IgD-negative memory B cell (primary cell): Measurements from ENCODE around the gene SNRPD1. TPM values are rescaled to one million over a fixed set of nuclear protein-coding genes. Genes with fewer than 3 reads are reported as not detected.
A peak's percentile ranks its signal among the peaks of the same experiment; 100 is the strongest.
"Not testable (repeated sequence)": the region's sequence is repeated elsewhere in the genome, so short reads cannot be mapped to it uniquely, and the experiment has no call there.

Experiments used
- H3K27ac Mint-ChIP-seq, 3 donors: one replicate each; pipeline ENCODE4 v1.8.0; 2020 to 2022; ENCODE audit warnings: mild to moderate bottlenecking in 3 of 3, mixed read lengths in 3 of 3, moderate library complexity in 1 of 3
- H3K27me3 Mint-ChIP-seq: one replicate; pipeline ENCODE4 v1.8.0; 2021; ENCODE audit warnings: mixed read lengths
- H3K36me3 Mint-ChIP-seq: one replicate; pipeline ENCODE4 v1.8.0; 2020; ENCODE audit warnings: mild to moderate bottlenecking, mixed read lengths
- H3K4me1 Mint-ChIP-seq, 3 donors: one replicate each; pipeline ENCODE4 v1.8.0; 2020 to 2022; ENCODE audit warnings: mixed read lengths in 3 of 3, mild to moderate bottlenecking in 1 of 3
- H3K4me3 Mint-ChIP-seq, 4 donors: one replicate each; pipeline ENCODE4 v1.8.0; 2020 to 2022; ENCODE audit warnings: mild to moderate bottlenecking in 4 of 4, mixed read lengths in 4 of 4, moderate library complexity in 3 of 4
- H3K9me3 Mint-ChIP-seq, 3 donors: one replicate each; pipeline ENCODE4 v1.8.0; 2020 to 2021; ENCODE audit warnings: mixed read lengths in 3 of 3, mild to moderate bottlenecking in 1 of 3
- polyA plus RNA-seq: library from polyadenylated mRNA; unstranded; fragments of 300-500 nt; fragmentation: Illumina TruSeq; gene quantifications from one replicate; pipeline ENCODE4 v1.2.3, GENCODE V29; 2021

Gene SNRPD1
- polyA plus RNA-seq: 102 TPM

DNA sequence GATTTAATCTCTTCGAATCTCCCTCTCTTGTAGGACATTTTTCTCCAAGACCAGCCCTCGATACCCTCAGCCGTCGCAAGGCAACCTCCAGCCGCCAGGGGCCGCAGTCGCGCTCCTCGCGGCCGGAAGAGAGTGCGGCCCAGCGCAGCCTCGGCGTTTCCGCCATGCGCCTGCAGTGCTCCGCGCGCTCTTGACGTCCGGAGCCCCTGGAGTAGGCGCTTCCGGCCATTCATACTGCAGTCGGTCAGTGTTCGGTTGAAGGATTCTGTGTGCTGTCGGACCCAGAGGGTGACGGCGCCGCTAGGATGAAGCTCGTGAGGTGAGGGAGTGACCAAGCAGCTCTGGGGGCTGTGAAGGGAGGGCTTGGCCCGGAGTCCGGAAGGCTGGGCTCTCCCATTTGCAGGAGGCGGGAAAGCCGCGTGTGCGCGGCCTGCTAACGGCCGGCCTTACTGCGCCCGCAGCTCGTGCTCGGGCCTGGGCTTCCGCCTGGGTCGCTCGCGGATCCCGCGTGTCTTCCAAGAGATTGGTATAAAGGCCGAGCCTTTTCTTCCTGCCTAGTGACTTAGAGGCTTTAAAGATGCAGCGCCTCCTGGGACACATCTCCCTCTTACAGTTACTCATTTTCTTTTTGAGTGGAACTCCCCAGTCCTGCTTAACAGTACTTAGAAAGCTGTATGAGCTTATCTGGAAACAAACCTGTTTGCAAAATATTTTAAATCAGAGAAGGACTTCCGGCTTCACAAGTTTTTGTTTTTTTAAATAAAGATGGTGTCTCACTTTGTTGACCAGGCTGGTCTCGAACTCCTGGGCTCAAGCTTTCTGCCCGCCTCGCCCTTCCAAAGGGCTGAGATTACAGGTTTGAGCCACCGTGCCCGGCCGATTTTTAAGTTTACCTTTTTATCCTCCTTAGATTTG lies at the start of gene SNRPD1:
Gene SNRPD1 (plus strand): TSS at position 190 of the 915 bp plus-strand sequence. CDS start 116 bp downstream, at position 306.
- peaks cover 19 to 30% (median 22%) of the 10 kb centered on the region in 3 donors for H3K4me1 Mint-ChIP-seq
- no peaks in the 10 kb centered on the region for H3K9me3 Mint-ChIP-seq
- peak within 1 kb of the TSS; percentile 92 to 100 (median 100) for H3K4me3 Mint-ChIP-seq
- no peaks in the 10 kb centered on the region for H3K27me3 Mint-ChIP-seq
- peaks cover 3% of the 10 kb centered on the region for H3K36me3 Mint-ChIP-seq
- peak within 1 kb of the TSS; percentile 74 to 96 (median 96) for H3K27ac Mint-ChIP-seq

DNA sequence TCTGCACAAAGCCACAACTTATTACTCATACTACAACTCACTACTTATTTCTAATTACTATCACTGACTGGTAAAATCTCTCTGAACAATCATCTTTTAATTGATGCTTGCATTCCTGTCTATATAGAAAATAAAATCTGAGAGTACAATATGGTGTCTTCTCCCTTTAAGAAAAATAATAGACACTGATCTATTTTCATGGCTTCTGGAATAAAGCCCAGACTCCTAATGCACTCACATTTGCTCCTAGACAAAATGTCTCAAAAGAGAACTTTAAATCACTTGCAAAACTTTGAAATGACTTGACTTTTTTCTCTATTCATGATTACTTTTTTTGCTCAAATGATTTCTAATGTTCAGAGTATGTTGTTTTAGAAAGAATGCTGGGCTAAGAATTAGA lies 40.3 kb upstream of the SNRPD1 start:
- Mint-ChIP-seq H3K27ac (no peak overlapping the region), H3K36me3 (peaks cover 11% of the 10 kb centered on the region), H3K27me3 (no peaks in the 10 kb centered on the region), H3K9me3 (no peaks in the 10 kb centered on the region), H3K4me3 (no peak overlapping the region), H3K4me1 (peaks cover 0 to 6% (median 3%) of the 10 kb centered on the region in 3 donors)

DNA sequence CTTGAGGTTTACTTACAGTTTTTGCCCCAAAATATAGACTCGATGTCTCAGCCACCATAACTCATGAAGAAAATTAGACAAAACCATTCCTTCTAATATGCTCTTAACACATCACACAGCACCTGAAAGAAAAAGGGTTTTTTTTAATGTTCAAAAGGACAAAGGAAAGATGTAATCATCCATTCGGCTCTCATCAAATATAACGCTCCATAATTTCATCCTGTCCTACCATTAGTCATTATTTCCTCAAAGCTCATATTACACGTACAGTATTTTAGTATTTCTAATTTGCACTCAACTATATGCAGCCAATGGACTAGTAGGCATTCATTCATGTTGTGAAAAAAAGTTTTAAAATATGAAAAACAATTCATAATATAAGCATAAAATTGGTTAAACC lies 36.5 kb upstream of the SNRPD1 start:
- H3K27ac Mint-ChIP-seq: no peak overlapping the region

DNA sequence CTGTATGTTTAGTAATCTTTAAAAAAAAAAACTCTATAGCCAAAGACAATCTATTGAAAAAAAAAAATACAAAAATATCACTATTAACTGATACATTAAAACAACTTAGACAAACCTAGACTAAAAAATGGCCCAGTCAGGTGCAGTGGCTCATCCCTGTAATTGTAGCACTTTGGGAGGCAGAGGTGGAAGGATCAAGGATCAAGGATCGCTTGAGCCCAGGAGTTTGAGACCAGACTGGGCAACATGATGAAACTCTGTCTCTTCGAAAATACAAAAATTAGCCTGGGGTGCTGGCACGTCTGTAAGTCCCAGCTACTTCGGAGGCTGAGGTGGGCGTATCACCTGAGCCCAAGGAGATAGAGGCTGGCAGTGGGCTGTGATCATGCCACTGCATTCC lies 27.7 kb upstream of the SNRPD1 start:
- peaks cover 3% of the 10 kb centered on the region for H3K36me3 Mint-ChIP-seq
- H3K27ac Mint-ChIP-seq: no peak overlapping the region
- H3K9me3 Mint-ChIP-seq: no peaks in the 10 kb centered on the region
- peaks cover 10 to 20% (median 12%) of the 10 kb centered on the region in 3 donors for H3K4me1 Mint-ChIP-seq
- no peaks in the 10 kb centered on the region for H3K27me3 Mint-ChIP-seq
- H3K4me3 Mint-ChIP-seq: no peak overlapping the region

More for the DNA sequence above, 36.5 kb upstream of the SNRPD1 start:
- H3K4me1 Mint-ChIP-seq: peaks cover 4 to 15% (median 8%) of the 10 kb centered on the region in 3 donors
- H3K36me3 Mint-ChIP-seq: peaks cover 15% of the 10 kb centered on the region
- no peak overlapping the region for H3K4me3 Mint-ChIP-seq
- H3K9me3 Mint-ChIP-seq: no peaks in the 10 kb centered on the region
- no peaks in the 10 kb centered on the region for H3K27me3 Mint-ChIP-seq

DNA sequence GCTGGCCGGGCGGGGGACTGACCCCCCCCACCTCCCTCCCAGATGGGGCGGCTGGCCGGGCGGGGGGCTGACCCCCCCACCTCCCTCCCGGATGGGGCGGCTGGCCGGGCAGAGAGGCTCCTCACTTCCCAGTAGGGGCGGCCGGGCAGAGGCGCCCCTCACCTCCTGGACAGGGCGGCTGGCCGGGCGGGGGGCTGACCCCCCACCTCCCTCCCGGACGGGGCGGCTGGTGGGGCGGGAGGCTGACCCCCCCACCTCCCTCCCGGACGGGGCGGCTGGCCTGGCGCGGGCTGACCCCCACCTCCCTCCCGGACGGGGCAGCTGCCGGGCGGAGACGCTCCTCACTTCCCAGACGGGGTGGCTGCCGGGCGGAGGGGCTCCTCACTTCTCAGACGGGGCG lies 19.8 kb upstream of the SNRPD1 start:
- H3K27me3 Mint-ChIP-seq, H3K9me3 Mint-ChIP-seq, H3K36me3 Mint-ChIP-seq, H3K27ac Mint-ChIP-seq, H3K4me3 Mint-ChIP-seq: not testable (repeated sequence)
- peaks cover 18 to 22% (median 19%) of the 10 kb centered on the region in 3 donors for H3K4me1 Mint-ChIP-seq

DNA sequence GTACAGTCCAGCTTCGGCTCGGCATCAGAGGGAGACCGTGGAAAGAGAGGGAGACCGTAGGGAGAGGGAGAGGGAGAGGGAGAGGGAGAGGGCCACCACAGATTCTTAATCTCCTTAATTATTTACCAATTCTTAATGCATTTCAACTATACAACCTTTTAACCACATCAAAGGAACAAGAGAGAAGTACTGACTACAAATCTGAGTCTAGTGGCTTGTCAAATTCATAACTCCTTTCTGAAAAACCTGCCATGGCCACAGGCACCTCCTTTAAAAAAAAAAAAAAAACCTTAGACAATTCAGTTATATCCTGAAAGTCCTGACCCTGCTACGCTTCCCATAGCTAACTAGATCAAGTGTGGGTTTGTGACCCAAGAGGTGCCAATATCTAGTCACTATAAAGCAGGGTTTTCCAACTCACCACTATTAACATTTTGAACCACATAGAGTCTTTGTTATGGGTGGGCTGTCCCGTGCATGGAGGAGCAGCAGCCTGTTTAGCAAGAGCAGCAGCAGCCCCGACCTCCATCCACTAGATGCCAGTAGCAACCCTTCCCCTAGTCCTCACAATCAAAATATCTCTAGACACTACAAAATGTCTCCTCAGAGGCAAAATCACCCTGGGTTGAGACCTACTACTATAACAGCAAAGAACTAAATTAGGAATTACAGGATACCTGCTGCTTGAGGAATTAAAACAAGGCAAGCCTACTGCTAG lies 18.4 kb upstream of the SNRPD1 start:
- no peaks in the 10 kb centered on the region for H3K9me3 Mint-ChIP-seq
- H3K27me3 Mint-ChIP-seq: no peaks in the 10 kb centered on the region
- H3K4me1 Mint-ChIP-seq: peaks cover 11 to 24% (median 21%) of the 10 kb centered on the region in 3 donors
- H3K4me3 Mint-ChIP-seq: no peak overlapping the region
- no peak overlapping the region for H3K27ac Mint-ChIP-seq
- peaks cover 2% of the 10 kb centered on the region for H3K36me3 Mint-ChIP-seq

DNA sequence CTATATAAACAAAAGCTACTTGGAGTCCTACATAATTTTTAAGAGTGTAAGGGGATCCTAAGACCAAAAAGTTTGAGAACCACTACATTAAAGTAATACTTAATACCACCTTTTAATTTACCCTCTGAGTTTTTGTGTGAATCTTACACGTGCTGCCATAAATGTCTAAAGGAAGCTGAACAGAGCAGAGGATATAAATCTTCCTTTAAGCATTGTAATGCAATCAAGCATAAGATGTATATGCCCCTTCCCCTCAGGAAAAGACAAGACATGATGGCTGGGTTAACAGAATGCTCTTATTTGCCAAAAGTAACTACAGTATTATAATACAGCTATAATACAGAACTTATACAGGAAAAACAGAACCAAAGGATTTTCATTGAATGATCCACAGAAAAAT lies 14.5 kb upstream of the SNRPD1 start:
- no peaks in the 10 kb centered on the region for H3K36me3 Mint-ChIP-seq
- H3K27ac Mint-ChIP-seq: peak overlapping the region; percentile 19 to 71 (median 53)
- peaks cover 0 to 1% (median 0%) of the 10 kb centered on the region in 3 donors for H3K9me3 Mint-ChIP-seq
- peak overlapping the region in 2 of 4 donors; percentile 39 to 65 for H3K4me3 Mint-ChIP-seq
- H3K27me3 Mint-ChIP-seq: peaks cover 1% of the 10 kb centered on the region
- peaks cover 21 to 34% (median 31%) of the 10 kb centered on the region in 3 donors for H3K4me1 Mint-ChIP-seq

DNA sequence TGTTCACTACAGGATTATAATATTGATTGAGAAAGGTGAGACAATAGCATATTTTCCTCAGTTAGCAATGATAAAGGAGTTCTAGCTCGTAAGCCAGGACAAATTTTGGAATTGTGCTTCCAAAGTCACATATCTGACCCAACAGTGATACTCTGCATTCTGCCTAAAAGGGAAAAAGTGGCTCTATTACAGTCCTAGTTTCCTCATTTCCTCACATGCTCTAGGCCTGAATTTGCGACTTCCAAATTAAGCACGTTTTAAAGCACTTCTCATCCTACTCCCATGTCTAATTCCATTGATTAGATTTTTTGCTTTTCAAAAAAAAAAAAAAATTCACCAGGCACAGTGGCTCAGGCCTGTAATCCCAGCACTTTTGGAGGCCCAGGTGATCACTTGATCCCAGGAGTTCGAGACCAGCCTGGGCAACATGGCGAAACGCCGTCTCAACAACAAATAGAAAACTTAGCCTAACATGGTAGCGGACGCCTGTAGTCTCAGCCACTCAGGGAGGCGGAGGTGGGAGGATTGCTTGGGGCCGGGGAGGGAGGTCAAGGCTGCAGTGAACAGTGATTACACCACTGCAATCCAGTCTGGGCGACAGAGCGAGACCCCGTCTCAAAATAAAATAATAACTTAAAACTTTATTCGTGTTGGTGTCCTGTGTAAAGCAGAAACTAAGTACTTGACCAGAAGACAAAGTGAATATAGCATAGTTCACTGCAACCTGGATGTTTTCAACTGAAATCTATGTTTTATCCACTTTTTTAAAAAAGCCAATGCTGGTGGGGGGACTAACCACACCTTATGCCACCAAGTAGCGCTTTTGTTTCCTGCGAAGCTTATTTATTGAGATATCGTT lies 13.2 kb upstream of the SNRPD1 start:
- no peaks in the 10 kb centered on the region for H3K36me3 Mint-ChIP-seq
- H3K4me3 Mint-ChIP-seq: peak overlapping the region; percentile 89 to 97 (median 96)
- peaks cover 0 to 1% (median 0%) of the 10 kb centered on the region in 3 donors for H3K9me3 Mint-ChIP-seq
- H3K27ac Mint-ChIP-seq: peak overlapping the region; percentile 98 to 100 (median 99)
- H3K27me3 Mint-ChIP-seq: peaks cover 1% of the 10 kb centered on the region
- peaks cover 22 to 35% (median 31%) of the 10 kb centered on the region in 3 donors for H3K4me1 Mint-ChIP-seq

DNA sequence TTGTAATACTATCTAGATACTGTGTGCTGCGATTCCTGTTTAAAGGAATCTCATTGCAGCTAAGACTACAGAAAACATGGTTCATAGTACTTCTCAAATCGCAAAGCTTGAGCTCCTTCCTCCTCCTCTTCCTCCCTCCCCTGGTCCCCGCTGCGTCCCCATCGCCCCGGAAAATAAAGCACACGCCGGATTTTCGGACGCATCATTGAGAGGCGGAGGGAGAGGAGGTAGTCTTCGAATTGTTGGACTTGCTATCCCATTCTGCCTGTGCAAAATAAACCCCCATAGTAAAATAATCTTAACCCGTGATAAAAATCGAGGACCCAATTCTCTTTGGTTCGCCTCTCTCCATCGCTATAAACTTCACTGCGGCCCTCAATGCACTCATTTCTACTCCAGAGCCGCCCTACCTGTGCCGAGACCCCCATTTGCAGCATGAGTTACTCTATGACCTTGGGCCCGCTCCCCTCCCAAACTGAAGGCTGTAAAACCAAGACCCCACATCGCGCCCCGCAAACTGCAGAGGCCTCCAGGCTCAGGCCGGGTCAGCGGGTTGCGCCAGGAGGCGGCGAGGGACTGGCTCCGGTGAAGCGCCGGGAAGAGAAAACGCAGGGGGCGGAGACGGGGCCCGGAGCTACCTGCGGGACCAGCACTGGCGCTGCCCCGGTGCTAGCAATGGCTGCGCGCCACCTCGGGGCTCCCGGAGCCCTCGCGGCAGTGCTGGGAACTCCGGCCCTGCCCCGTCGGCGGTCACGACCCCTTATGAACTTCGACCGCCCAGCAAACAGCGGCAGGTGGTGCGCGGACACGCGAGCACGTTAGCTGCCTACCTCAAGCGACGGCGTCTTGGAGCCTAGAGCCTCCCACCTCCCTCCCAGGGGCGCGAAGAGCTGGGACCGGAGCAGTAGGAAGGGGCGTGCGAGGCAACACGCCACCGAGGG lies 12.3 kb upstream of the SNRPD1 start:
- peaks cover 0 to 1% (median 0%) of the 10 kb centered on the region in 3 donors for H3K9me3 Mint-ChIP-seq
- no peaks in the 10 kb centered on the region for H3K36me3 Mint-ChIP-seq
- H3K27ac Mint-ChIP-seq: peak overlapping the region; percentile 98 to 100 (median 99)
- H3K4me3 Mint-ChIP-seq: peak overlapping the region; percentile 89 to 97 (median 96)
- peaks cover 1% of the 10 kb centered on the region for H3K27me3 Mint-ChIP-seq
- peaks cover 19 to 34% (median 33%) of the 10 kb centered on the region in 3 donors for H3K4me1 Mint-ChIP-seq

DNA sequence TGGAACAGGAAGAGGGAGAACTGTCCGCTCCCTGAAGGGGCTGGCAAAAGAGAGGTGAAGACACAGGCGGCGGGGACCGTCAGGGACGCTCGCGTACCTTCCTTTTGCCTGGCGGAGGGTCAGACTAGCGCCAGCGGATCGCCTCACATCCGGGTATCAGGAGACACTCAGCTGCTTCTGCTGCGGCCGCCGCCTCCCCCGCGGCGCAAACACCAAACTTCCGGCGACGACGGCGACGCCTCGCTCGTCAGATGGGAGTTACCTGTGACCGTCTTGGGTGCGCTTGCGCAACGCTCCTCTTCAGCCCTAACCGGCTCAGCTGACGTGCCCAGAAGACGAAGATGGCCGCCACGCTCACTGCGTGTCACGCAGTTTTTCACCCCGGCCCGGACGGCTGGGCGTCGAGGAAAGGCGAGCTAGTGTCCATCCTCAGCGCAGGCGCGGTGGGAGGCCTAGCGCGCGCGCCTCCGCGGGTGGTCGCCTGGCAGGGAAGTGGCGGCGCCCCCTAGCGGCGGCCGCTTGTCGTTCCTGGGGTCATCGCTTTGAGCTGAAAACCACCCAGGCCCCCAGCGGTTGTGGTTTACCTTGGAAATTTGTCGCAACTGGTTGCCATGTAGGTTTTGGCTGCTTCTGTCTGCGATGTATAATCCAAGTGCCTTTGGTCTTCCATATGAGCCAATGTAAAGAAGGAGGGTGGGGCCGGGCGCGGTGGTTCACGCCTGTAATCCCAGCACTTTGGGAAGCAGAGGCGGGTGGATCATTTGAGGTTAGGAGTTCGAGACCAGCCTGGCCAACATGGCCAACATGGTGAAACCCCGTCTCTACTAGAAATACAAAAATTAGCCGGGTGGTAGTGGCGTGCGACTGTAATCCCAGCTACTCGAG lies 11.3 kb upstream of the SNRPD1 start, which contains the start of gene ESCO1:
Gene ESCO1 (minus strand): TSS at position 179 of the 885 bp plus-strand sequence. CDS start 25,861 bp downstream, outside the sequence.
- peaks cover 21 to 39% (median 34%) of the 10 kb centered on the region in 3 donors for H3K4me1 Mint-ChIP-seq
- peak within 1 kb of the TSS; percentile 98 to 100 (median 99) for H3K27ac Mint-ChIP-seq
- H3K4me3 Mint-ChIP-seq: peak within 1 kb of the TSS; percentile 89 to 97 (median 96)
- no peaks in the 10 kb centered on the region for H3K36me3 Mint-ChIP-seq
- H3K27me3 Mint-ChIP-seq: peaks cover 1% of the 10 kb centered on the region
- peaks cover 0 to 1% (median 0%) of the 10 kb centered on the region in 3 donors for H3K9me3 Mint-ChIP-seq

DNA sequence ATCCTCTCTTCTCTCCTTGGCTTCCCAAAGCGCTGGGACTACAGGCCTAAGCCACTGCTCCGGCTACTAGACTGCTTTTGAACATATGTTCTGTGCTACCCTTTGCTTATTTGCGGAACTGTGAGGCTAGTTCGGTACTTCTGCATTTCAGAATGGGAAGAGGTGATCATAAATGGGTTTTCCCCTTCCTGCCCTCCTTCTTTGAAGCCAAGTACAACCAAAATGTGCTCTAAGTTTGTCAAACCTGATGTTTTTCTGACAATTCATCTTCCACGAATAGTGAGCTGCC lies 9.9 kb upstream of the SNRPD1 start:
- H3K27ac Mint-ChIP-seq: peak overlapping the region; percentile 98 to 100 (median 99)
- peaks cover 1% of the 10 kb centered on the region for H3K27me3 Mint-ChIP-seq
- peak overlapping the region; percentile 61 to 96 (median 76) for H3K4me3 Mint-ChIP-seq
- peaks cover 17 to 33% (median 26%) of the 10 kb centered on the region in 3 donors for H3K4me1 Mint-ChIP-seq
- no peaks in the 10 kb centered on the region for H3K36me3 Mint-ChIP-seq
- peaks cover 0 to 1% (median 0%) of the 10 kb centered on the region in 3 donors for H3K9me3 Mint-ChIP-seq

DNA sequence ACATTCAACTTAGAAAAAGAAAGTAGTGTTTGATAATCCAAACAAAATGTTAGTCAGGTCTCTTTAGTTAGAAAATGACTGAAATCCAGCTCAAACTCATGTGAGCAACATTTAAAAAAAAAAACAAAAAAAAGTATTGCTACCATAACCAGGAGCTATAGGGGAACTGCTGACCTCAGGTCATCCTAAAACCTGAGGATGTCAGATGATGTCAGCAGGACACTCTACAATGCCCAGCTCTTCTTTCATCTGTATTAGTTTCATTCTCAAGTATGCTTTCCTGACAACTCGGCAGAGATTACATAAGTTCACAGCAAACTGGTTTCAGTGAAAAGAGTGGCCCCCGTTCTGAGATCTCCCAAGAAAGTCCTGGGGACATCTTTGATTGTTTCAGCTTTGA lies 7.4 kb upstream of the SNRPD1 start:
- peaks cover 0 to 1% (median 0%) of the 10 kb centered on the region in 3 donors for H3K9me3 Mint-ChIP-seq
- H3K27me3 Mint-ChIP-seq: no peaks in the 10 kb centered on the region
- peaks cover 12 to 24% (median 14%) of the 10 kb centered on the region in 3 donors for H3K4me1 Mint-ChIP-seq
- peak overlapping the region in 1 of 4 donors; percentile 31 for H3K4me3 Mint-ChIP-seq
- peak overlapping the region in 2 of 3 donors; percentile 65 to 76 for H3K27ac Mint-ChIP-seq
- H3K36me3 Mint-ChIP-seq: no peaks in the 10 kb centered on the region
